Mammary epithelial cell (primary cell): ENCODE data around the gene S100A12.

Experiments used
- CTCF ChIP-seq, 2 donors: IDR thresholded peaks in 1 of 2; conservative IDR thresholded peaks in 1 of 2; 2 replicates each; pipeline ENCODE4 v1.5.1; 2011 to 2012; ENCODE audit warnings: inconsistent platforms in 2 of 2, low read length in 2 of 2, mild to moderate bottlenecking in 2 of 2, control low read depth in 1 of 2, low read depth in 1 of 2; ENCODE audit not compliant: insufficient read depth in 1 of 2; ENCODE audit errors: extremely low read depth in 1 of 2
- EZH2 ChIP-seq: IDR thresholded peaks from 2 replicates; pipeline ENCODE4 v1.6.1; 2012; ENCODE audit warnings: low read length, inconsistent platforms, borderline replicate concordance

GRCh38 chr1:153361480-153362109 lies 13.8 kb downstream of the S100A12 start:
- TF ChIP-seq EZH2 (no peak), CTCF (conservative IDR thresholded peaks at IDR 0.05 in 1 of 2, IDR thresholded peaks at IDR 0.05 in 1 of 2; ENCODE audit: extremely low read depth in 1 of 2, insufficient read depth in 1 of 2, low read depth in 1 of 2, low read length in 2 of 2) (no peak)
